ENCODE measurements around the gene RPS6KA2. TPM values are rescaled to one million over a fixed set of nuclear protein-coding genes. Genes with fewer than 3 reads are reported as not detected.

RPS6KA2 gene
- total RNA-seq, 1 experiment from 2014 or later: 4.2 TPM

DNA sequence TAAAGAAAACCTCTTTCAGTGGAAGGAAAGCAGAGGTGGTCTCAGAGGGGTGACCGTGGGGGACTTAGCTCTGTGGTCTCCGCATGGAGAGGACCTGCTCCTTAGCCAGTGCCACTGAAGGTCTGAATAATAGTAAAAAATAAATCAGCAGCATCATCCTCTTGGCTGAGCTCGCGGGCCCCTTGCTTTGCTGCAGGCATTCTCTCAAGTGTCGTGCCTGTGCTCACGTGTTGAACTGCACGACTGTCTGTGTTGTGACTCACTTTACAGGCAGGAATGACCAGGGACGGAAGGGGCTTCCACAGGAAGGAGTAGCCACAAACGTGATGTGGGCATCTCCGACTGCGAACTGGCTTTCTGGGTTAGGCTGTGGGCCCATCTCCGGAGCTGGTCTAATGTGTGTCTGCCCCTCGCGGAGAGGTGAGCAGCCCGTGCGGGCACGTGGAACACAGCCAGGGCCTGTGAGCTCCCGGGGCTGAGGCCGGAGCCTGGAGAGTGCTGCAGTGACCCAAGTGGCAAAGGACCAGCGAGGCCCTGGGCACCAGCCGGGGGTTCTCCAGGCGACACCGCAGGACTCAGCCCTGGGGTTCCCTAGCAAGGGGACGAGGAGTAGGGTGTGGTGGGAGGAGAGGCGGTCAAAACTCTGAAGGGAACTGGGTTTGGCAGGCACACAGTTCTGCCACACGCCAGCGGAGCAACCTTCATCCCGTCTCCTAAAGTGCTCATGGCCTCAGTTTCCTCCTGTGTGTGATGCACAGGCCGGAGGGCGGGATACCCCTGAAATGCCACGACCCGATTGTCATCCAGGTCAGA lies 129.8 kb downstream of the RPS6KA2 start:
- peaks cover 4% of the 10 kb centered on the region for H3K4me1 ChIP-seq
- H3K9me3 ChIP-seq (replicated peaks): no peaks in the 10 kb centered on the region
- H3K27ac ChIP-seq: no peak overlapping the region
- no peaks in the 10 kb centered on the region for H3K27me3 ChIP-seq
- H3K36me3 ChIP-seq: no peaks in the 10 kb centered on the region
- no peak overlapping the region for H3K4me3 ChIP-seq
- no peak for DNase-seq

DNA sequence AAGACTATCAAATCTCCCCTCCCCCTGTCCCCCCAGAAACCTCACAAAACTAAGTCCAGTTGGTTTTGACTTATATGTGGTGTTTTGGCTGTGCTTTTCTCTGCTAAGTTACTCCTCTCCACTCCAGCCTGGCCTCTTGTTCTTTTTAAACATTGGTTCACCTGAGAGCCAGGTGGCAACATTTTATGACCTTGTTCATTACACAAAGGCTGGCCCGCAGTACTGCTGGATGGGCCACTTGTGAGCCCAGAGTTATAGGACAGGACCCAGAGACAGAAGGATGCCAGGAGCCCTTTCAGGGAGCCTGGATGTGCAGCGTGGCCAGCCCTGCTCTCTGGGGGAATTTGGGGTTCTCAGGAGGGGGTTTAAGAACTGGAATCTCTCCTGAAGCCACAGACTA lies 130.6 kb downstream of the RPS6KA2 start:
- no peak for DNase-seq
- Histone ChIP-seq H3K36me3 (no peaks in the 10 kb centered on the region), H3K9me3 (replicated peaks) (no peaks in the 10 kb centered on the region), H3K27me3 (no peaks in the 10 kb centered on the region), H3K27ac (no peak overlapping the region), H3K4me1 (peaks cover 7% of the 10 kb centered on the region), H3K4me3 (no peak overlapping the region)

DNA sequence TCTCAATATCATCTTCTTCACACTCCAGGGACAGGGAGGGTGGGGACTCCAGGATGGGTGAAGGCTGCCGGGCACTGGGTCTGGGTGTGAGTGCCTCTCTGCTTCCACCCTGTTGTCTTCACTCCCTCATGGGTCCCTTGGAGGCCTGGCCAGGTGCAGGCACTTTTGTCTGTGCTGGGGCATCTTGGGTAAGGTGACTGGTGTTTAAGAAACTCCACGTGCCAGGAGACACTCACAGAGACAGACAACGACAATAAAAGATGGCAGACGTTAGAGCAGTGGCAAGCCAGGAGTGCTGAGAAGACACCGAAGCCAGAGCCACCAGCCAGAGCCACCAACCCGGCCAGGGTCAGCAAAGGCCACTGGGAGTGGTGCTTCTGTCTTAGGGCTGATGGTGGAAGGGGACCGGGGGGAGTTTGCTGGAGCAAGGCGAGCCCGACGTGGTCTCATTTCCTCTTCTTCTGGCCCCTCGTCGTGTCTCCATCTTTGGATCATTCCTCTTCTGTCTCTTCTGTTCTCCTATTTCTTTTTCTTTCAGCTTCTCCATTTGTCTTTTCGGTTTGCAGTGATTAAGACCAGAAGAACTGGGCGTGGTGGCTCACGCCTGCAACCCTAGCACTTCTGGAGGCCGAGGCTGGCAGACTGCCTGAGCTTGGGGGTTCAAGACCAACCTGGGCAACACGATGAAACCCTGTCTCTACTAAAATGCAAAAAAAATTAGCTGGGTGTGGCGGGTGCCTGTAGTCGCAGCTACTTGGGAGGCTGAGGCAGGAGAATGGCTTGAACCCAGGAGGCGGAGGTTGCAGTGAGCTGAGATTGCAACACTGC lies 131.3 kb downstream of the RPS6KA2 start:
- DNase-seq: no peak
- Histone ChIP-seq H3K4me1 (peaks cover 13% of the 10 kb centered on the region), H3K36me3 (no peaks in the 10 kb centered on the region), H3K9me3 (replicated peaks) (no peaks in the 10 kb centered on the region), H3K4me3 (no peak overlapping the region), H3K27ac (no peak overlapping the region), H3K27me3 (no peaks in the 10 kb centered on the region)

DNA sequence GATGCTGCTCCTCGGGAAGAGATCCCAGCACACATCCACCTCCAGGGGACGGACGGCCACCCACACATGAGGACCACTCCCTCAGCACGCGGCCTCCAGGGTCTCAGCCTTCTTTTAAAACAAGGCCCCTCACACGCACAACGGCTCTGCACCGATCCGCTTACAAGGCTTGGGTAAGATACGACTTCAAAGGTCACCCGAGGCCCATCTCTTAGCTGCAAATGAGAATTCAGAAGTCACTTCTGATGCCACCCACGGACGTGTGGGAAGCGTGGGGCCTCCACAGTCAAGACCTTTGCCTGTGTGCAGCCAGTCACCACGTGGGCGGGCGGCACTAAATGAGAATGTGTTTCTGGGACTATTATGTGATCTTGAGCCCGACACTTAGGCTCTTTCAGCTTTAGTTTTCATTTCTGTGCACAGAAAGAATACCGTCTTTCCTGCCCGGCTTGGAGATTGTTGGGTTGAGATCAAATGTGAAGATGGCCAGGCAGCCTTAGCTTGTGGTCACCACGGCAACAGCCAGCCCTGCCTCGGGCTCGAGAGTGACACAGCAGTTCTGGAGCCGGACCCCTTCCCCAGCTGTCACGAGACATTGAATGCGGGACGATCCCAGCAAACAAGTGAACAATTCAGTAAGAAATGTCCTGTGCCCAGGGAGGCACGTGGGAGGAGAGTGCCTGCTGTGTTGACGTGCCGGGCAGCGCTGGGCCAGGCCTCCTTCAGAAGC lies 132.1 kb downstream of the RPS6KA2 start:
- no peaks in the 10 kb centered on the region for H3K9me3 ChIP-seq (replicated peaks)
- DNase-seq: peak in 1 of 2 experiments; percentile 44
- no peaks in the 10 kb centered on the region for H3K27me3 ChIP-seq
- no peak overlapping the region for H3K4me3 ChIP-seq
- no peaks in the 10 kb centered on the region for H3K36me3 ChIP-seq
- H3K27ac ChIP-seq: no peak overlapping the region
- H3K4me1 ChIP-seq: peaks cover 21% of the 10 kb centered on the region

DNA sequence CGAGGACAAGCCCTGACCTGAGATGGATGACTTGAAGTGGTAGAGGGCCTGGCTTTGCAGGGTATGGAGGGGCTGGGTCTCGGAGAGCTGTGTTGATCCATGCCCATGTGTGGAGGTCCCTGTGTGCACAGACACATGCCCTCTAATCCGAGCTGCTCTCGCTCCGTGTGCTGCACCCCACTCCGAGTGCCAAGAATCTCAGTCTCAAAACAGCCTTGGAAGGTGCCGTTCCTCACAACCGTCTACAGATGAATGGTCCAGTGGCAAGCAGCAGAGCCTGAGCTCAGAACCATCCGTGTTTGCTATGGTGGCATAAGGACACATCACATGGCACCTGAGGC lies 133.0 kb downstream of the RPS6KA2 start:
- H3K36me3 ChIP-seq: no peaks in the 10 kb centered on the region
- no peak overlapping the region for H3K4me3 ChIP-seq
- no peak for DNase-seq
- no peaks in the 10 kb centered on the region for H3K27me3 ChIP-seq
- H3K4me1 ChIP-seq: peaks cover 28% of the 10 kb centered on the region
- H3K27ac ChIP-seq: no peak overlapping the region
- no peaks in the 10 kb centered on the region for H3K9me3 ChIP-seq (replicated peaks)

DNA sequence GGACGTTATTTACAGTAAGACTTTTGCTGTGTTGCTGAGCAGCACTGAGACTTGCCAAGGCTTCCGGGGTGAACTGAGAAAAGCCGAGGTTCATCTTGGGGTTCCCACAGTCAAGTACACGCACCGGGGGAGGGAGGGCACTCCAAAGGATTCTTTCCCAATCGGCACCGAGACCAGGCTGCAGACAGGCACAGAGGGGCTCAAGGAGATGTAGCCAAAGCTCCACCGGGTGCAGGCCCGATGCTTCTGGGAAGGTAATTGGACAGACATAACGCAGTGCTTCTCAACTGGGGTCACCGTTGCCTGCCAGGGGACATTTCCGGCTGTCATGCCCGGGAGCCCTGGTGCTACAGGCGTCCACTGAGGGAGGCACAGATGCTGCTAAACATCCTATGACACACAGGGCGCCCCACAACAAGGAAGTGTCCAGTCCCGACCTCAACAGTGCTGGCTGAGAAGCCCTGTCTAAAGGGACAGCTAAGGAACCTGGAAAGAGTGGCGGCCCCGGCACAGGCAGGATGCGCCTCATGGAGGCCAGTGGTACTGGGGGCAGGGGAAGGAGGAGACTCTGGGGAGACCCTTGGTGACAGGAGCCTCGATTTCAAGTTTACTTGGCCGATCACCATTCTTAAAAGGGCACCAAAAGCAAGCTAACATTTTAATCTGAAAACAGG lies 133.5 kb downstream of the RPS6KA2 start:
- peaks cover 28% of the 10 kb centered on the region for H3K4me1 ChIP-seq
- H3K36me3 ChIP-seq: no peaks in the 10 kb centered on the region
- DNase-seq: no peak
- H3K9me3 ChIP-seq (replicated peaks): no peaks in the 10 kb centered on the region
- no peak overlapping the region for H3K27ac ChIP-seq
- H3K4me3 ChIP-seq: no peak overlapping the region
- no peaks in the 10 kb centered on the region for H3K27me3 ChIP-seq

DNA sequence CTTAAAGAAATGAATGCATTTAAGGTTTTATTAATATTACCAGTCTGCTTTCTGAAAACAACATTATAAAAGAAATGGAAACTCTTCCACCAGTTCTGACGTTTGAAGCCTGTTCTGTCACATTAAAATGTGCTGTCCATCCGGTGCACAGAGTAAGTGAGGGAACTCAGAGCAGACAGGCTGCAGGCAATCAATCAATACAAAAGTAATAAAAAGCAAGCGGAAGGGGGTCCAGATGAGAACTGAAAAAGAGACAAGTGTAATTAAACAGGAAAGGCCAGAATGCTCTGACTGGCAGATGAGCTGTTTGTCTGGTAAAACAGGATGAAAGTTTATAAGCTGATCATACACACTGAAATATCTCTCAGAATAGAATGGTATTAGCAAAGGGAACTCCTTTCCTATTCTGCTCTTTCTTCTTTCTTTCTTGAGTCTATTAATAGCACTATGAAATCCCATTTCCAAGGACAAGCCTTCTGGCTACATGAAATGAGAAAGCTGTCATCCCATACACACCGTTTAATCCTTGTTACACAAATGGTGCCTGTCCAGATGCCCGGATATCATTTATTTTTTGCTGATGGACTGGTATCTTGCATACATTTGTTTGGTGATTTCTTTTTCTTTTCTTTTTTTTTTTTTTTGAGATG lies 134.8 kb downstream of the RPS6KA2 start:
- H3K9me3 ChIP-seq (replicated peaks): no peaks in the 10 kb centered on the region
- H3K4me3 ChIP-seq: no peak overlapping the region
- DNase-seq: no peak
- H3K4me1 ChIP-seq: peaks cover 28% of the 10 kb centered on the region
- no peaks in the 10 kb centered on the region for H3K27me3 ChIP-seq
- H3K36me3 ChIP-seq: no peaks in the 10 kb centered on the region
- no peak overlapping the region for H3K27ac ChIP-seq

DNA sequence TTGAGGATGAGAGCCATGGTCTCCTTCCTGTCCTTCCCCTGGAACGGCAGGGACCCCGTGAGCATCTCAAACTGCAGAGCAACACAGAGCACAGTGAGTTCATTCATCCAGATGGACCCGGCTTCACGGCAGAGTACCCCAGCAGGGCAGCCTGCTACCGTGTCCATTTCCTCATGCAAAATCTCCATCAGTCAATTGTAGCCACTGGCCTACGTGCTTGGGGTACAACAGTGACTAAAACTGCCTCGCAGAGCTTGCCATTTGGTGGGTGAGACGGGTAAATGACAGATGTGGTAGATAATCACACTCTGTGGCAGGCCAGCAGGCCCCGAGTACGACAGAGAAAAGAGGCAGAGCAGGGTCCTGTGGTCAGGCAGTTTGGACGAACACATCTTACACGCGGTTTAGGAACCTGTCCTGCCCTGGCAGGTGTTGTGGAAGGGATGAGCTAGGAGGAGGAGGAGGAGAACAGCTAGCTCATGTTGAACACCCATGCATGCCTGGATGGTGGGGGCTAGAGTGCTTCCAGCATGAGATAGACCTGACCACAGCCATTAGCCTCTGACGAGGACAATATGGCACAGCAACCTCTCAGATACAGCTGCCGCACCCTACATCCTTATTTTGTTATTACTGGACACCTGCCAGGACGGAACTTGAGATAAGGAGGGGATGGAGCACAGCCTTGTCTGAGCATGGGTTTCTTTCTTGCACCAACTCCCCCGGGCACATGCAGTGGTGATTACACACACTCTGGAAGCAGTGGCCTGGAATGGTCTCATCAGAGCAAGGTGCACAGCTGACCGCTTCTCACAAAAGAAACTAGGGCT lies 136.2 kb downstream of the RPS6KA2 start:
- peak; percentile 87 to 96 for DNase-seq
- H3K9me3 ChIP-seq (replicated peaks): no peaks in the 10 kb centered on the region
- peak overlapping the region; percentile 29; the same call in 1 of the 2 replicates for H3K27ac ChIP-seq
- no peaks in the 10 kb centered on the region for H3K27me3 ChIP-seq
- peaks cover 28% of the 10 kb centered on the region for H3K4me1 ChIP-seq
- H3K4me3 ChIP-seq: no peak overlapping the region
- H3K36me3 ChIP-seq: no peaks in the 10 kb centered on the region

DNA sequence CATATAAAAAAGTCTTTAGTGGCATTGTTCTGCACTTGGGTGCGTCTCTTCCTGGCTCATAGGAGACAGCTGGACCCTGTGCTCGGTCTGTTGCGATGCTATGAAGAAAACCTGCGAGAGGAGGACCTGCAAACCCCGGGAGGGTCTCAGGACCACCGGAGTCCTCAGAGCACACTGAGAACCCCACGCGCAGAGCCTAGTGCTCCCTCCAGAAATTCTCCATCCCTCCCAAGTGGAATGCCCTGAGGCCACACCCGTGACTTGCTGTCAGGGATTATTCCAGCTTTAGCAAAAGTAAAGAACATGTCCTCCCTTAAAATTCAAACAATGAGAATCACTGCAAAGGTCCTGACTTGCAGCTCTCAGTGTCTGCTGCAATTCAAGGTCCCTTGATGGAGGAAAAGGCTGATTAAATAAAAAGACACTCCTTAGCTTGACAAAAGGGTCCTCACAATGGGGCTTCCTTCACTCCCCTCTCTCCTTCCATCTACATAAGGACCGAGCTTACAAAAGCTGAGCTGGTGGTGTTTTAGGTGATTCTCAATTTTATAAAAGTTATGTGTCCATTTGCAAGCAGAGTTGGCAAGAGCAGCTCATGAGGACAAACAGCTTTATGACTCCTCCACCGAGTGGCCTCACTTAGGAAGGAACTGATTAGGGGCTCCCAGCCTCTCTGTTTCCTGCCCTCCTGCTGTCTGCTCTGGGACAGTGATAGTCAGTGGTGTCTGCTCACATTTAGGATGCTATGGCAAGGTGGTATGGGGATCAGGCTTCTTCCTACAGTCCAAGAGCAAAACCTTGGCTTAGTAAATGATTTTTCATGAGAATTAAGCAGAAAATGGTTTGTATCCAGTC lies 137.5 kb downstream of the RPS6KA2 start:
- H3K36me3 ChIP-seq: no peaks in the 10 kb centered on the region
- H3K9me3 ChIP-seq (replicated peaks): no peaks in the 10 kb centered on the region
- no peak overlapping the region for H3K4me3 ChIP-seq
- no peak for DNase-seq
- no peaks in the 10 kb centered on the region for H3K27me3 ChIP-seq
- H3K4me1 ChIP-seq: peaks cover 31% of the 10 kb centered on the region
- no peak overlapping the region for H3K27ac ChIP-seq

DNA sequence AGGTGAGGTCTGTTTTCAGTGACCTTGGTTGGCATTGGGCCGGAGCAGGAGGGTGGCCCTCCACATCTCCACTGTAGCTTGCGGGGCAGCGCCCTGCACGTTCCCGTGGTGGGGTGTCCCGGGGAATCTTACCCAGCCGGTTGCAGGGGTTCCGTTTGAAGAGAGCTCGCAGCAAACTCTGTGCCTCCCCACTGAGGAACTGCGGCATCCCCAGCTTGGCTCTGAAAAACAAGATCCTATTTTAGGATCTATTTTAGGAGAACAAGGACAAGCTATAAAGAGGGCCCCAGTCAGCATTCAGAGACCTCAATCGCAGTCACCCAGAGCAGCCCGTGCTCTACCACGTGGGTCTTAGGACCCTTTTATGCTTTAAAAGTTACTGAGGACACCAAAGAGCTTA lies 138.3 kb downstream of the RPS6KA2 start:
- Histone ChIP-seq H3K36me3 (no peaks in the 10 kb centered on the region), H3K9me3 (replicated peaks) (no peaks in the 10 kb centered on the region), H3K27me3 (no peaks in the 10 kb centered on the region; the same call in 1 of the 2 replicates), H3K27ac (no peak overlapping the region), H3K4me1 (peaks cover 39% of the 10 kb centered on the region), H3K4me3 (no peak overlapping the region)
- no peak for DNase-seq

DNA sequence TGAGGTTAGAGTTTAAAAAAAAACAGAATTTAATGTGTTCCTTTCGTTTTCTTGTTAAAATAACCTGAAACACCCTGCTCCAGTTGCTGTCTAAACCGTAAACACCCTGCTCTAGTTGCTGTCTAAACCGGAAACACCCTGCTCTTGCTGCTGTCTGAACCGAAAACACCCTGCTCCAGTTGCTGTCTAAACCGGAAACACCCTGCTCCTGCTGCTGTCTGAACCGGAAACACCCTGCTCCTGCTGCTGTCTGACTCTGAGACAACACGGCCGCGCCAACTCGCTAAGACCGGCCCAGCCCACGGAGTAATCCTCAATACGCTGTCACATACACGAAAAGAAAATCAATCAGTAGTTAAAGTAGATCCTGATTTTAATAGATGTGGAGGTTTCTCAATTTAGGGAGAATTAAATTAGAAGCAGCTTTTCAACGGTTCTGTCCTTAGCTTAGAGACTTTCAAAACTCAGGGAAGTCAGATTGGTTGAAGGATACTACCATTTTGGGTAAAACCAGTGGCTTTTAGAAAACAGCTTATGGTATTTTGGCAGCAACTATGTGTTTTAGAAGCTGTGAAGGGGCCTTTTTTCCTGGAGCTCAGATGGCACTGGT lies 138.9 kb downstream of the RPS6KA2 start:
- no peak for DNase-seq
- Histone ChIP-seq H3K4me1 (peaks cover 44% of the 10 kb centered on the region), H3K27ac (no peak overlapping the region), H3K9me3 (replicated peaks) (no peaks in the 10 kb centered on the region), H3K36me3 (no peaks in the 10 kb centered on the region), H3K27me3 (no peaks in the 10 kb centered on the region; the same call in 1 of the 2 replicates), H3K4me3 (no peak overlapping the region)

DNA sequence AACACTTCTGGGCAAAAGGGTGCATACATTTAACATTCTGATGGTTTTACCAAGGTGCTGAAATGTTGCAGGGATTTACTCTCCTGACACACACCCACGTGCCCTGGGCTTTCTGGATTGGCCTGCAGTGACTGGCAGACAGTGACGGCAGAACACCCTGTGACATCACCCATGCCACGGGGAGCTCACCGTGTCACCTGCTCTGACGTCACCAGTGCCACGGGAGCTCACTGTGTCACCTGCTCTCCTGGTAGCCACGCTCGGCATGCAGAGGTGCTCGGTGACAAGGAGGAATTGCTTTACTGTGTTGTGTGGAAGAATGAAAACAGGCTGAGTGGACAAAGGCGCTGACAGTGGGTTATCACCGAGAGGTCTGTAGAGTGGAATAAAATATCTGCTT lies 139.9 kb downstream of the RPS6KA2 start:
- Histone ChIP-seq H3K36me3 (no peaks in the 10 kb centered on the region), H3K4me1 (peaks cover 47% of the 10 kb centered on the region), H3K9me3 (replicated peaks) (no peaks in the 10 kb centered on the region), H3K4me3 (no peak overlapping the region), H3K27me3 (no peaks in the 10 kb centered on the region; the same call in 1 of the 2 replicates), H3K27ac (no peak overlapping the region)
- DNase-seq: no peak
